Neural progenitor cell (in vitro differentiated cells): ENCODE results near the gene SCPEP1.

ENCODE experiments used
- EZH2 ChIP-seq: fragments of 200-600 bp; sonication (generic); IDR thresholded peaks from 2 replicates; pipeline ENCODE4 v1.6.1; 2017; ENCODE audit warnings: antibody characterized with exemption, mild to moderate bottlenecking, moderate library complexity
- EZH2phosphoT487 ChIP-seq: fragments of 200-600 bp; sonication (generic); IDR thresholded peaks from 2 replicates; pipeline ENCODE4 v1.6.1; 2017; ENCODE audit warnings: antibody characterized with exemption
- TF ChIP-seq, protein P1 (sequence below): fragments of 200-600 bp; sonication (generic); IDR thresholded peaks from 2 replicates; pipeline ENCODE4 v1.5.1; 2017; ENCODE audit warnings: antibody characterized with exemption, mild to moderate bottlenecking

GRCh38 chr17:56935461-56935860, 42.5 kb upstream of the SCPEP1 start:
- TF ChIP-seq, protein P1, sequence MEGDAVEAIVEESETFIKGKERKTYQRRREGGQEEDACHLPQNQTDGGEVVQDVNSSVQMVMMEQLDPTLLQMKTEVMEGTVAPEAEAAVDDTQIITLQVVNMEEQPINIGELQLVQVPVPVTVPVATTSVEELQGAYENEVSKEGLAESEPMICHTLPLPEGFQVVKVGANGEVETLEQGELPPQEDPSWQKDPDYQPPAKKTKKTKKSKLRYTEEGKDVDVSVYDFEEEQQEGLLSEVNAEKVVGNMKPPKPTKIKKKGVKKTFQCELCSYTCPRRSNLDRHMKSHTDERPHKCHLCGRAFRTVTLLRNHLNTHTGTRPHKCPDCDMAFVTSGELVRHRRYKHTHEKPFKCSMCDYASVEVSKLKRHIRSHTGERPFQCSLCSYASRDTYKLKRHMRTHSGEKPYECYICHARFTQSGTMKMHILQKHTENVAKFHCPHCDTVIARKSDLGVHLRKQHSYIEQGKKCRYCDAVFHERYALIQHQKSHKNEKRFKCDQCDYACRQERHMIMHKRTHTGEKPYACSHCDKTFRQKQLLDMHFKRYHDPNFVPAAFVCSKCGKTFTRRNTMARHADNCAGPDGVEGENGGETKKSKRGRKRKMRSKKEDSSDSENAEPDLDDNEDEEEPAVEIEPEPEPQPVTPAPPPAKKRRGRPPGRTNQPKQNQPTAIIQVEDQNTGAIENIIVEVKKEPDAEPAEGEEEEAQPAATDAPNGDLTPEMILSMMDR, result no peak
- TF ChIP-seq EZH2phosphoT487 (no peak), EZH2 (no peak)
